ENCODE data around the gene LRRN2. TPM values are rescaled to one million over a fixed set of nuclear protein-coding genes. Genes with fewer than 3 reads are reported as not detected.

Gene LRRN2
- total RNA-seq, 1 experiment from 2014 or later = 5.3 TPM

- TF ChIP-seq JUN (CRISPR knock-in tag; IDR thresholded peaks at IDR 0.05) (no peak), ATF1 (CRISPR knock-in tag; IDR thresholded peaks at IDR 0.05) (no peak), USF1 (CRISPR knock-in tag; IDR thresholded peaks at IDR 0.05) (no peak), NR3C1 (CRISPR knock-in tag; conservative IDR thresholded peaks at IDR 0.05; ENCODE audit: low read depth) (no peak)
Measured at GRCh38 chr1:204688776-204689175, 3.2 kb upstream of the LRRN2 start (continued).

GRCh38 chr1:204688007-204688406 is 2.5 kb upstream of the LRRN2 start:
- H3K4me1 Mint-ChIP-seq = peaks cover 29% of the 10 kb centered on the region
- no peaks in the 10 kb centered on the region for H3K9me3 Mint-ChIP-seq
- POLR2A ChIA-PET = no interaction called here
- DNase-seq (ENCODE audit: low spot score) (no peak), ATAC-seq (no peak)
- no peak overlapping the region for H3K4me3 Mint-ChIP-seq
- peaks cover 75% of the 10 kb centered on the region for H3K27me3 Mint-ChIP-seq (ENCODE audit: low read depth)
- no peak overlapping the region for H3K27ac Mint-ChIP-seq
- CTCF ChIA-PET = interaction anchor here (0.7 to 6.1 kb wide), 4 partner anchors 10 to 122 kb away, joined by 3 to 40 read pairs (median 4); no protein-coding TSS in a partner anchor
- H3K36me3 Mint-ChIP-seq = no peaks in the 10 kb centered on the region
- no peak for TF ChIP-seq PRRX2 (CRISPR knock-in tag; IDR thresholded peaks at IDR 0.05)
- no peak for TF ChIP-seq ZNF219 (CRISPR knock-in tag; IDR thresholded peaks at IDR 0.05; ENCODE audit: borderline replicate concordance)
- no peak for TF ChIP-seq ZNF532 (CRISPR knock-in tag; IDR thresholded peaks at IDR 0.05; ENCODE audit: borderline replicate concordance)
- TF ChIP-seq NR3C1 (CRISPR knock-in tag; conservative IDR thresholded peaks at IDR 0.05; ENCODE audit: low read depth) = no peak
- TF ChIP-seq ATF1 (CRISPR knock-in tag; IDR thresholded peaks at IDR 0.05) = no peak
- TF ChIP-seq MLX (CRISPR knock-in tag; IDR thresholded peaks at IDR 0.05) = no peak
- no peak for TF ChIP-seq FOXK1 (CRISPR knock-in tag; IDR thresholded peaks at IDR 0.05)
- TF ChIP-seq ESRRA (CRISPR knock-in tag; IDR thresholded peaks at IDR 0.05; ENCODE audit: borderline replicate concordance) = no peak
- TF ChIP-seq ZNF263 (CRISPR knock-in tag; IDR thresholded peaks at IDR 0.05; ENCODE audit: low read depth) = no peak
- TF ChIP-seq MYBL2 (CRISPR knock-in tag; IDR thresholded peaks at IDR 0.05) = no peak
- TF ChIP-seq NFYB (CRISPR knock-in tag; conservative IDR thresholded peaks at IDR 0.05; ENCODE audit: low read depth) = no peak
- no peak for TF ChIP-seq ZNF138 (CRISPR knock-in tag; conservative IDR thresholded peaks at IDR 0.05)
- no peak for TF ChIP-seq GTF2I (CRISPR knock-in tag; conservative IDR thresholded peaks at IDR 0.05)
- TF ChIP-seq ZBTB21 (CRISPR knock-in tag; IDR thresholded peaks at IDR 0.05; ENCODE audit: borderline replicate concordance) = no peak
- no peak for TF ChIP-seq IRF1 (CRISPR knock-in tag; IDR thresholded peaks at IDR 0.05)
- TF ChIP-seq ERG (CRISPR knock-in tag; IDR thresholded peaks at IDR 0.05) = no peak
- no peak for TF ChIP-seq NFATC4 (CRISPR knock-in tag; IDR thresholded peaks at IDR 0.05)
- no peak for TF ChIP-seq ATF6 (CRISPR knock-in tag; IDR thresholded peaks at IDR 0.05)
- no peak for TF ChIP-seq ZNF416 (CRISPR knock-in tag; IDR thresholded peaks at IDR 0.05)

Data from WTC11 (cell line).